Stimulated activated CD4-positive, alpha-beta T cell treated with anti-CD3 and anti-CD28 coated beads, Interleukin-1b, Interleukin-23, amount 100 ng/mL, for 1 hour (primary cell): ENCODE results near the gene SMARCAD1.
"Not testable (repeated sequence)": the region's sequence is repeated elsewhere in the genome, so short reads cannot be mapped to it uniquely, and the experiment has no call there.

Source experiments
- DNase-seq, 2 donors: peaks; one replicate each; pipeline ENCODE4 v3.0.0-alpha.2; 2020; ENCODE audit warnings: low read depth in 2 of 2

The SMARCAD1 gene

GRCh38 chr4:94232519-94232918 lies 24.9 kb downstream of the SMARCAD1 start:
- no peak for DNase-seq

- no peak for DNase-seq
These were observed 28.2 kb downstream of the SMARCAD1 start for GRCh38 chr4:94235825-94236224.

GRCh38 chr4:94237271-94237670 lies 29.6 kb downstream of the SMARCAD1 start:
- no peak for DNase-seq

- DNase-seq: no peak
These were observed 30.5 kb downstream of the SMARCAD1 start for GRCh38 chr4:94238160-94238559.

GRCh38 chr4:94240384-94240783 lies 32.7 kb downstream of the SMARCAD1 start:
- DNase-seq: no peak

GRCh38 chr4:94244087-94244828 lies 36.6 kb downstream of the SMARCAD1 start:
- no peak for DNase-seq

- no peak for DNase-seq
These were observed 37.1 kb downstream of the SMARCAD1 start for GRCh38 chr4:94244829-94245185.

GRCh38 chr4:94251094-94251493 lies 43.4 kb downstream of the SMARCAD1 start:
- no peak for DNase-seq

- DNase-seq: no peak
These were observed 45.4 kb downstream of the SMARCAD1 start for GRCh38 chr4:94253036-94253435.

GRCh38 chr4:94256144-94256783 lies 48.6 kb downstream of the SMARCAD1 start:
- no peak for DNase-seq

GRCh38 chr4:94256828-94257227 lies 49.2 kb downstream of the SMARCAD1 start:
- DNase-seq: no peak

GRCh38 chr4:94262163-94263016 lies 54.7 kb downstream of the SMARCAD1 start:
- DNase-seq: no peak

- no peak for DNase-seq
These were observed 59.4 kb downstream of the SMARCAD1 start for GRCh38 chr4:94267037-94267436.

- no peak for DNase-seq
These were observed 63.6 kb downstream of the SMARCAD1 start for GRCh38 chr4:94271248-94271647.

GRCh38 chr4:94274912-94275311 lies 67.2 kb downstream of the SMARCAD1 start:
- no peak for DNase-seq

- DNase-seq: no peak
These were observed 68.5 kb downstream of the SMARCAD1 start for GRCh38 chr4:94276204-94276603.

- no peak for DNase-seq
These were observed 69.9 kb downstream of the SMARCAD1 start for GRCh38 chr4:94277534-94277933.

- no peak for DNase-seq
These were observed 71.1 kb downstream of the SMARCAD1 start for GRCh38 chr4:94278781-94279180.

GRCh38 chr4:94284889-94285288 lies 77.2 kb downstream of the SMARCAD1 start:
- no peak for DNase-seq

- DNase-seq: no peak
These were observed 78.0 kb downstream of the SMARCAD1 start for GRCh38 chr4:94285666-94286065.

GRCh38 chr4:94290245-94290644 lies 82.6 kb downstream of the SMARCAD1 start:
- no peak for DNase-seq

- not testable (repeated sequence) for DNase-seq
These were observed 86.3 kb downstream of the SMARCAD1 start for GRCh38 chr4:94293981-94294380.

GRCh38 chr4:94295473-94295872 lies 87.8 kb downstream of the SMARCAD1 start:
- DNase-seq: not testable (repeated sequence)
